Measurements from ENCODE around the gene FBN2. TPM values are rescaled to one million over a fixed set of nuclear protein-coding genes. Genes with fewer than 3 reads are reported as not detected.

Gene FBN2
- total RNA-seq, 1 donor from 2014 or later: 25.2 TPM

DNA sequence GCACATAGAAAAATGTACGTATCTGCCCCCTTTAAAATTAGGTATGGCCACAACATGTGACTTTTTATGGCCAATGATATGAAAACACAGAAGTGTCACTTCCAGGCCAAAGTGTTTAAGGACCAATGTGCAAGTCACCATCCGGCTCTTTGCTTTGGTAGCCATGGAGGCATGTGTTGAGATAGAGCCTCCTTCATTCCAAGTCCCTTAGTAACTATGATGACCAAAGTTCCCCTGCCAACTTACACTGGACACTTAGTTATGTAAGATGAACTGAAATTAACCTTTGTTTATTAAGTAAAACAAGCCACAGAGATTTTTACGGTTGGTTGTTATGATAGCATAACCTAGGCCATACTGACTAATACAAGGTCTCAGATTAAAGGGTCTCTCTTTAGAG, 51.0 kb downstream of the FBN2 start:
- TF ChIP-seq, protein P1, sequence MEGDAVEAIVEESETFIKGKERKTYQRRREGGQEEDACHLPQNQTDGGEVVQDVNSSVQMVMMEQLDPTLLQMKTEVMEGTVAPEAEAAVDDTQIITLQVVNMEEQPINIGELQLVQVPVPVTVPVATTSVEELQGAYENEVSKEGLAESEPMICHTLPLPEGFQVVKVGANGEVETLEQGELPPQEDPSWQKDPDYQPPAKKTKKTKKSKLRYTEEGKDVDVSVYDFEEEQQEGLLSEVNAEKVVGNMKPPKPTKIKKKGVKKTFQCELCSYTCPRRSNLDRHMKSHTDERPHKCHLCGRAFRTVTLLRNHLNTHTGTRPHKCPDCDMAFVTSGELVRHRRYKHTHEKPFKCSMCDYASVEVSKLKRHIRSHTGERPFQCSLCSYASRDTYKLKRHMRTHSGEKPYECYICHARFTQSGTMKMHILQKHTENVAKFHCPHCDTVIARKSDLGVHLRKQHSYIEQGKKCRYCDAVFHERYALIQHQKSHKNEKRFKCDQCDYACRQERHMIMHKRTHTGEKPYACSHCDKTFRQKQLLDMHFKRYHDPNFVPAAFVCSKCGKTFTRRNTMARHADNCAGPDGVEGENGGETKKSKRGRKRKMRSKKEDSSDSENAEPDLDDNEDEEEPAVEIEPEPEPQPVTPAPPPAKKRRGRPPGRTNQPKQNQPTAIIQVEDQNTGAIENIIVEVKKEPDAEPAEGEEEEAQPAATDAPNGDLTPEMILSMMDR (IDR thresholded peaks at IDR 0.05; ENCODE audit: insufficient read depth, low read length, poor library complexity, severe bottlenecking): no peak
- DNase-seq (ENCODE audit: low read depth): no peak
- Histone ChIP-seq H3K4me3 (ENCODE audit: low read depth, low read length) (no peak overlapping the region), H3K36me3 (ENCODE audit: control insufficient read depth, insufficient read depth, low read length) (no peaks in the 10 kb centered on the region), H3K27me3 (ENCODE audit: control insufficient read depth, insufficient read depth, low read length) (no peaks in the 10 kb centered on the region)

DNA sequence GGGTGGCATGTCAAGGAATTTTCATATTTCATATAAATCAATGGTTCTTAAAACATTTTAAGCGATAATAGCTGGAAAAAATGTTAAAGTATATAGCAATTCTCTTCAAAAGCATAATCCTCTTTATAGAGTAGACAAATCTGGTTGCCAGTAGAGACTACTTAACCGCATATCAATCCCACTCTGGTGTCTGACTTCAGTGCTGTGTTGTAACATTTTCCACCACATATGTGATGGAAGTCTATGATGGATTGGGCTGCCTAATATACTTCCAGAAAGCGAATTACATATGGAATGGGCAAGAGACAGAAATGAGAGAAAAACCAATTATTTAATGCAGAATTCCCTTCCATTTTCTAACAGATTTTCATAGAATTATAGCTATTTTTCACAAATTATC, 54.3 kb downstream of the FBN2 start:
- no peaks in the 10 kb centered on the region for H3K27me3 ChIP-seq (ENCODE audit: control insufficient read depth, insufficient read depth, low read length)
- TF ChIP-seq, protein P1 (IDR thresholded peaks at IDR 0.05; ENCODE audit: insufficient read depth, low read length, poor library complexity, severe bottlenecking): no peak
- no peak for DNase-seq (ENCODE audit: low read depth)
- no peak overlapping the region for H3K4me3 ChIP-seq (ENCODE audit: low read depth, low read length)
- H3K36me3 ChIP-seq (ENCODE audit: control insufficient read depth, insufficient read depth, low read length): no peaks in the 10 kb centered on the region

DNA sequence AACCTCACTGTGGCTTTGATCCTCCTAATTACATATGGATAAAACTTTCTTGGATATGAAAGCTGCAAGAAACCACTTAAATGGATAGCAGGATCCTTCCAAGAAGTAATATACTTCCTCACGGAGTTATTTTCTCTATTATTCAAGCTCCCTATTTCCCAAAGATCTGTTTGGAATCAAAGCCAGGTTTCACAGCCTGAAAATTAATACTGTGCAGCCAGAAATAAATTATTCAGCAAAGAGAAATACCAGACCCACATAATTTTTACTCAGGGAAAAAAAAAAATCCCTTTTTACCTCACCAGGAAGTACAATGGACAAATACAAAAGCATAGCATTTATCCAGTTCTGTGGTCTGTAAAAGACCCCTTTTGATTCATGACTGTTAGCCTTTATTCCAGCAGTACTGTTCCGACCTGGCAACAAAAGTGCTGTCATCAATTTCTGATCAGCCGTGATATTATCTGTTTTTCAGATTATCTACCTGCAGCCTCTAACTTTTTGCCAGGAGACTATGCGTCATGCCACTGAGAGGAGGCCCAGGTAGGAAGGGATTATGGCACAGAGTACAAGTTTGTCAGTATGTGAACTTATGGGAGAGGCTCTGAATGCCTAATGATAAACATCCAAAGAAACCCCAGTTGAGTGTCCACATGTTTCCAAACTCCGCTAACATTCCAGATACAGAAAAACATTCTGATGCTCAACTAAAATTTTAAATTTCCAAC, 57.0 kb downstream of the FBN2 start:
- Histone ChIP-seq H3K4me3 (ENCODE audit: low read depth, low read length) (no peak overlapping the region), H3K27me3 (ENCODE audit: control insufficient read depth, insufficient read depth, low read length) (no peaks in the 10 kb centered on the region), H3K36me3 (ENCODE audit: control insufficient read depth, insufficient read depth, low read length) (no peaks in the 10 kb centered on the region)
- no peak for DNase-seq (ENCODE audit: low read depth)
- TF ChIP-seq, protein P1 (IDR thresholded peaks at IDR 0.05; ENCODE audit: insufficient read depth, low read length, poor library complexity, severe bottlenecking): no peak

DNA sequence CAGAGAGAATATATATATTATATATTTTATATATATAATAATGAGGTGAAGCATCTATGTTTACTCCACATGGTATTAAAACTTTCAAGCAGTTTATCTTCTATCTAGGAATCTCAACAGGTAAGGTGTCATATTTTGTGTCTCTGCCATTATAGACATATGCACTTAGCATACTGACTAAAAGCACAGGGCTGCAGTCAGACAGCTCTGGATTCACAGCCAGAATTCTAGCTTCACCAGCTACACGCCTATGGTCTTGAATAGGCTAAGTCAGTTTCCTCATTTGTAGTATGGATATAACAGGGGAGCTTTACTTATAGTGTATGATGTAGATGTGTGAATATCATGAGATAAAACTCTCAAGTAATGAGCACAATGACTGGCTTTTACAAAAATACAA, 57.9 kb downstream of the FBN2 start:
- DNase-seq (ENCODE audit: low read depth): no peak
- Histone ChIP-seq H3K4me3 (ENCODE audit: low read depth, low read length) (no peak overlapping the region), H3K27me3 (ENCODE audit: control insufficient read depth, insufficient read depth, low read length) (no peaks in the 10 kb centered on the region), H3K36me3 (ENCODE audit: control insufficient read depth, insufficient read depth, low read length) (no peaks in the 10 kb centered on the region)
- TF ChIP-seq, protein P1 (IDR thresholded peaks at IDR 0.05; ENCODE audit: insufficient read depth, low read length, poor library complexity, severe bottlenecking): no peak

DNA sequence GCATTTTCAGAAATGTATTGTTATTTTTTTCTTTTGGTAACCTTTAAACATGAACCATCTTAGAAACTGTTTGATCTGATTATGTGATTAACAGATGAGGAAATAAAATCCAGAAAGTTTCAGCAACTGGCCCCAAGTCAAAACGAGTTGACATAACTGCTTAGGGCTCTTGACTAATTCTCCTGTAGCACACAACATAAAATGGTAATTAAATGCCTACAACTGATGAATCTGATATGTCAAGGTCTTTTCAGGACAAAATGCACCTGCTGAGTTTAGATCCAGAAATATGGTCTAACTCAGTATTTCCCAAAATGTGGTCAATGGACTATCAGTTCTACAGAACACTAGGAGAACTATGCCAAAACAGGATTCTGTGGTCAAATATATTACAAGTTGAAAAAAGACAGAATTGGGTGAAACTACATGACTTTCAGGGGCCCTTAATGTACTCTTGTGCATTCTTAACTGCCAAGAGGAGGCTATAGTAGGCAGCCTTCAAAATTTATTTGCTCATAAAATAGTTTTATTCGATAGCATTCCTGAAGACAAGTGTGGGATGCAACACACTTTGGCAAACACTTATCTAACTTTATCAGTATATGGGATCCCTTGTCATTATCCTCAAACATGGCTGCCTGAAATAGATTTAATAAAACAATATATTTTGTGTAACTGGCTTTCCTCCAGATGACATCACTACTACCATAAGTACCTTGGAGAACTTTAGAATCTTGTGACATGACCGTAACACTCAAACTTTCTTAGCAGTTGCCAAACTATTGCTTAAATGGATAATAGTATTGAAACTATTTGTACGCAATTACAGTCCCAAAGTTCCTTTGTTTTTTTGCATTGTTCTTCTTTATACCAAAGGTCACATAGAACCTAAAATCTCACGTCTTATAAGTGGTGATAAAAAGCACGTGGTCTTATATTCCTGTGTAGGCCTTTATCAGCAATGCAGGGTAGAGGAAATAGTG, 59.4 kb downstream of the FBN2 start:
- no peak overlapping the region for H3K4me3 ChIP-seq (ENCODE audit: low read depth, low read length)
- H3K36me3 ChIP-seq (ENCODE audit: control insufficient read depth, insufficient read depth, low read length): no peaks in the 10 kb centered on the region
- H3K27me3 ChIP-seq (ENCODE audit: control insufficient read depth, insufficient read depth, low read length): no peaks in the 10 kb centered on the region
- DNase-seq (ENCODE audit: low read depth): no peak
- TF ChIP-seq, protein P1 (IDR thresholded peaks at IDR 0.05; ENCODE audit: insufficient read depth, low read length, poor library complexity, severe bottlenecking): no peak

Measured in kidney epithelial cell (primary cell).